Retinal pigment epithelial cell (primary cell): ENCODE data around the gene GYS1.

Experiments
- DNase-seq: peaks from one replicate; pipeline ENCODE4 v3.0.0-alpha.2; 2010; ENCODE audit warnings: low read depth
- H3K4me3 ChIP-seq: 2 replicates; pipeline ENCODE4 v1.5.1; 2011; ENCODE audit warnings: mild to moderate bottlenecking, low read length, control low read depth, moderate library complexity
- TF ChIP-seq, protein P1 (sequence below): conservative IDR thresholded peaks from 2 replicates; pipeline ENCODE4 v1.5.1; 2011; ENCODE audit warnings: low read depth, low read length, control low read depth, inconsistent platforms

Gene GYS1

GRCh38 chr19:48962029-48962848, 30.9 kb downstream of the GYS1 start:
- DNase-seq: no peak
- no peak overlapping the region for H3K4me3 ChIP-seq

DNA sequence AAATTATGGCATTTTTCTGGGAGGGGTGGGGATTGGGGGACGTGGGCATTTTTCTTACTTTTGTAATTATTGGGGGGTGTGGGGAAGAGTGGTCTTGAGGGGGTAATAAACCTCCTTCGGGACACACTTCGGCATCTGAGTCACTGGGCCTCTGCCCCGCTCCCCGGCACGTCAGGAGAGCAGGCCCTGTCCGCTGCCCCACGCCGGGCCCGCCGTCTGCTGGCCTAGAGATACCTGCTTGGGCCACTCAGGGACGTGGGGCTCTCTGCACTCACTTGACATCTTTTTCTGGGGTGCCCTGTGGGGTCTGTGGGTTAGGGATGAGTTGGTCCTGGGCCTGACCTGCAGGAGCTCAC, 31.5 kb downstream of the GYS1 start:
- no peak overlapping the region for H3K4me3 ChIP-seq
- TF ChIP-seq, protein P1, sequence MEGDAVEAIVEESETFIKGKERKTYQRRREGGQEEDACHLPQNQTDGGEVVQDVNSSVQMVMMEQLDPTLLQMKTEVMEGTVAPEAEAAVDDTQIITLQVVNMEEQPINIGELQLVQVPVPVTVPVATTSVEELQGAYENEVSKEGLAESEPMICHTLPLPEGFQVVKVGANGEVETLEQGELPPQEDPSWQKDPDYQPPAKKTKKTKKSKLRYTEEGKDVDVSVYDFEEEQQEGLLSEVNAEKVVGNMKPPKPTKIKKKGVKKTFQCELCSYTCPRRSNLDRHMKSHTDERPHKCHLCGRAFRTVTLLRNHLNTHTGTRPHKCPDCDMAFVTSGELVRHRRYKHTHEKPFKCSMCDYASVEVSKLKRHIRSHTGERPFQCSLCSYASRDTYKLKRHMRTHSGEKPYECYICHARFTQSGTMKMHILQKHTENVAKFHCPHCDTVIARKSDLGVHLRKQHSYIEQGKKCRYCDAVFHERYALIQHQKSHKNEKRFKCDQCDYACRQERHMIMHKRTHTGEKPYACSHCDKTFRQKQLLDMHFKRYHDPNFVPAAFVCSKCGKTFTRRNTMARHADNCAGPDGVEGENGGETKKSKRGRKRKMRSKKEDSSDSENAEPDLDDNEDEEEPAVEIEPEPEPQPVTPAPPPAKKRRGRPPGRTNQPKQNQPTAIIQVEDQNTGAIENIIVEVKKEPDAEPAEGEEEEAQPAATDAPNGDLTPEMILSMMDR: no peak
- DNase-seq: no peak

More at GRCh38 chr19:48962029-48962848, 30.9 kb downstream of the GYS1 start:
- TF ChIP-seq, protein P1: no peak

- no peak overlapping the region for H3K4me3 ChIP-seq
- TF ChIP-seq, protein P1: no peak
- DNase-seq: no peak
Observed at GRCh38 chr19:48961051-48961649, 32.0 kb downstream of the GYS1 start.

DNA sequence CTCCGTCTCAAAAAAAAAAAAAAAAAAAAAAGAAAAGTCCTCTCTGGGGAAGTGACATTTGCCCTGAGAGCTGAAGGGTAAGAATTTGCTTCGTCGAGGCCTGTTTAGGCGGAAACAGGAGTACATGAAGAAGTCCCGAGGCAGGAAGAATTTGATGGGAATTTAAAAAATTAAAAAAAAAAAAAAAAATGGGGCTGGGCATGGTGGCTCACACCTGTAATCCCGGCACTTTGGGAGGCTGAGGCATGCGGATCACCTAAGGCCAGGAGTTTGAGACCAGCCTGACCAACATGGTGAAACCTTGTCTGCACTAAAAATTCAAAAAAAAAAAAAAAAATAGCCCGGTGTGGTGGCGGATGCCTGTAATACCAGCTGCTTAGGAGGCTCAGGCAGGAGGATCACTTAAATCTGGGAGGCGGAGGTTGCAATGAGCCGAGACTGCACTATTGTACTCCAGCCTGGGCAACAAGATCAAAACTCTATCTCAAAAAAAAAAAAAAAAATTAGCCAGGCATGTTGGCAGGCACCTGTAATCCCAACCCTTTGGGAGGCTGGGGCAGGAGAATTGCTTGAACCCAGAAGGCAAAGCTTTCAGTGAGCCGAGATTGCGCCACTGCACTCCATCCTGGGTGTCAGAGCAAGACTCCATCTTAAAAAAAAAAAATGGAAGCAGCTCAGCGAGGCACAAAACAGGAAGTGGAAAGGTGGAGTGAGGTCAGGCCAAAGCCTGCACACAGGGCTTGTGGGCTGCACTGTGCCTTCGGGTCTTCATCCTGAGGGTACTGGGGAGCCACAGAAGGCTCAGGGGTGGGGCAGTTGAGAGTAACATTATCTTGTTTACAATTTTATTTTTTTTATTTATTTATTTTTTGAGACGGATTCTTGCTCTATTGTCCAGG, 33.5 kb downstream of the GYS1 start:
- H3K4me3 ChIP-seq: no peak overlapping the region
- no peak for DNase-seq
- TF ChIP-seq, protein P1: no peak

- DNase-seq: no peak
- H3K4me3 ChIP-seq: no peak overlapping the region
- TF ChIP-seq, protein P1: no peak
Observed at GRCh38 chr19:48958006-48958405, 35.1 kb downstream of the GYS1 start.

DNA sequence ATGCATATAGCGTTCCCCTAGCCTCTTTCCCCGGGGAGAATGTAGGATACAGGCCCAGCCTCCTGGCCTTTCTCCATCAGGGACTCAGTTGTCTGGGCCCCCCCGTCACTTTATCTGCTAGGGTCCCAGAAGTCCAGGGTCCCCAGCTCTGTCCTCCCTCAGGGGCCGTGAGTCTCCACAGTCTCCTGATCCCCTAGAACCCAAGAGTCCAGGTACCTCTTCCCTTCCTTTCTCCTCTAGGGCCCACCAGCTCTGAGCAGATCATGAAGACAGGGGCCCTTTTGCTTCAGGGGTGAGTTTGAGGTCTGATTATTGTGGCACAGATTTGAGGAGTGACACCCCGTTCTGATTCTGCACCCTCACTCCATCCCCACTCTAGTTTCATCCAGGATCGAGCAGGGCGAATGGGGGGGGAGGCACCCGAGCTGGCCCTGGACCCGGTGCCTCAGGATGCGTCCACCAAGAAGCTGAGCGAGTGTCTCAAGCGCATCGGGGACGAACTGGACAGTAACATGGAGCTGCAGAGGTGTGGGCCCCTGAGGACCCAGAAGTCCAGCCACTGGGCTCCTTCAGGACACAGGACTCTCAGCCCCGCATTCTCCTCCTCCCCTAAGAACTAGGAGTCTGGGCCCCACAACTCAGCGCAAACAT, 37.7 kb downstream of the GYS1 start:
- H3K4me3 ChIP-seq: peak overlapping the region; percentile 74
- TF ChIP-seq, protein P1: no peak
- no peak for DNase-seq
